ENCODE data around the gene ARHGAP15.

Gene ARHGAP15

GRCh38 chr2:143146366-143146765 lies 17.1 kb downstream of the ARHGAP15 start:
- DNase-seq, result no peak

GRCh38 chr2:143146815-143147530 lies 17.8 kb downstream of the ARHGAP15 start:
- DNase-seq, result no peak

- no peak for DNase-seq
Observed at GRCh38 chr2:143148011-143148410, 18.8 kb downstream of the ARHGAP15 start.

- no peak for DNase-seq
Observed at GRCh38 chr2:143148757-143149156, 19.5 kb downstream of the ARHGAP15 start.

GRCh38 chr2:143150287-143150686 lies 21.1 kb downstream of the ARHGAP15 start:
- no peak for DNase-seq

- DNase-seq, result no peak
Observed at GRCh38 chr2:143151111-143151752, 22.0 kb downstream of the ARHGAP15 start.

- no peak for DNase-seq
Observed at GRCh38 chr2:143152219-143152618, 23.0 kb downstream of the ARHGAP15 start.

GRCh38 chr2:143152637-143153036 lies 23.4 kb downstream of the ARHGAP15 start:
- no peak for DNase-seq

- DNase-seq, result no peak
Observed at GRCh38 chr2:143155661-143156060, 26.4 kb downstream of the ARHGAP15 start.

GRCh38 chr2:143157001-143157400 lies 27.8 kb downstream of the ARHGAP15 start:
- peak; percentile 30 for DNase-seq

GRCh38 chr2:143157418-143157817 lies 28.2 kb downstream of the ARHGAP15 start:
- DNase-seq, result no peak

- DNase-seq, result no peak
Observed at GRCh38 chr2:143158098-143158497, 28.9 kb downstream of the ARHGAP15 start.

- no peak for DNase-seq
Observed at GRCh38 chr2:143158551-143159485, 29.6 kb downstream of the ARHGAP15 start.

GRCh38 chr2:143159486-143159840 lies 30.2 kb downstream of the ARHGAP15 start:
- DNase-seq, result no peak

- DNase-seq, result no peak
Observed at GRCh38 chr2:143160732-143161707, 31.8 kb downstream of the ARHGAP15 start.

GRCh38 chr2:143162123-143162837 lies 33.1 kb downstream of the ARHGAP15 start:
- DNase-seq, result peak; percentile 38

- DNase-seq, result no peak
Observed at GRCh38 chr2:143162997-143163396, 33.8 kb downstream of the ARHGAP15 start.

GRCh38 chr2:143163499-143163898 lies 34.3 kb downstream of the ARHGAP15 start:
- DNase-seq, result no peak

GRCh38 chr2:143165291-143165690 lies 36.1 kb downstream of the ARHGAP15 start:
- DNase-seq, result no peak

- no peak for DNase-seq
Observed at GRCh38 chr2:143169105-143169504, 39.9 kb downstream of the ARHGAP15 start.

GRCh38 chr2:143171817-143172216 lies 42.6 kb downstream of the ARHGAP15 start:
- DNase-seq, result no peak

- no peak for DNase-seq
Observed at GRCh38 chr2:143175438-143175837, 46.2 kb downstream of the ARHGAP15 start.

Measured in NCI-H2081 treated with DMSO at 0.1 percent for 48 hours (cell line).